Measurements from ENCODE around the gene IGSF9B. TPM values are rescaled to one million over a fixed set of nuclear protein-coding genes. Genes with fewer than 3 reads are reported as not detected.

The IGSF9B gene
- total RNA-seq, 1 donor from 2014 or later = 2.0 TPM

- CTCF ChIA-PET = no interaction called here
- intact Hi-C loops (cut with micrococcal nuclease) = loop anchor here (5.0 kb wide), 1 partner anchor 58 kb away; no protein-coding TSS in a partner anchor
- no peak overlapping the region for H3K27ac Mint-ChIP-seq
- peaks cover 17% of the 10 kb centered on the region for H3K4me1 Mint-ChIP-seq
- no peaks in the 10 kb centered on the region for H3K9me3 Mint-ChIP-seq
- no peaks in the 10 kb centered on the region for H3K36me3 Mint-ChIP-seq (ENCODE audit: low read depth)
- peak overlapping the region; percentile 68 for H3K4me3 Mint-ChIP-seq
- ATAC-seq (ENCODE audit: low read depth) (no peak), DNase-seq (no peak)
- no peak for TF ChIP-seq CTCF (IDR thresholded peaks at IDR 0.05)
- POLR2A ChIA-PET = no interaction called here
- peaks cover 48% of the 10 kb centered on the region for H3K27me3 Mint-ChIP-seq
These were observed 1.5 kb downstream of the IGSF9B start for GRCh38 chr11:133955081-133955891.

- H3K4me3 Mint-ChIP-seq = no peak overlapping the region
- H3K9me3 Mint-ChIP-seq = no peaks in the 10 kb centered on the region
- H3K36me3 Mint-ChIP-seq (ENCODE audit: low read depth) = no peaks in the 10 kb centered on the region
- H3K4me1 Mint-ChIP-seq = peaks cover 17% of the 10 kb centered on the region
- intact Hi-C loops (cut with micrococcal nuclease) = no loop called here
- H3K27me3 Mint-ChIP-seq = peaks cover 56% of the 10 kb centered on the region
- no peak for TF ChIP-seq CTCF (IDR thresholded peaks at IDR 0.05)
- ChIA-PET CTCF (no interaction called here), POLR2A (no interaction called here)
- no peak overlapping the region for H3K27ac Mint-ChIP-seq
- ATAC-seq (ENCODE audit: low read depth) (no peak), DNase-seq (no peak)
These were observed 2.8 kb downstream of the IGSF9B start for GRCh38 chr11:133953999-133954398.

- CTCF ChIA-PET = no interaction called here
- intact Hi-C loops (cut with micrococcal nuclease) = no loop called here
These were observed 3.2 kb downstream of the IGSF9B start for GRCh38 chr11:133953547-133953946.

GRCh38 chr11:133952199-133953190 lies 4.3 kb downstream of the IGSF9B start:
- POLR2A ChIA-PET = no interaction called here
- no peak for TF ChIP-seq CTCF (IDR thresholded peaks at IDR 0.05)
- Mint-ChIP-seq H3K4me1 (peaks cover 15% of the 10 kb centered on the region), H3K27ac (no peak overlapping the region), H3K4me3 (no peak overlapping the region), H3K9me3 (no peaks in the 10 kb centered on the region), H3K36me3 (ENCODE audit: low read depth) (no peaks in the 10 kb centered on the region), H3K27me3 (peaks cover 67% of the 10 kb centered on the region)
- no peak for DNase-seq
- no peak for ATAC-seq (ENCODE audit: low read depth)
- CTCF ChIA-PET = no interaction called here
- intact Hi-C loops (cut with micrococcal nuclease) = no loop called here

More at GRCh38 chr11:133953547-133953946, 3.2 kb downstream of the IGSF9B start:
- no peak for TF ChIP-seq CTCF (IDR thresholded peaks at IDR 0.05)
- H3K36me3 Mint-ChIP-seq (ENCODE audit: low read depth) = no peaks in the 10 kb centered on the region
- POLR2A ChIA-PET = no interaction called here
- peaks cover 60% of the 10 kb centered on the region for H3K27me3 Mint-ChIP-seq
- peaks cover 17% of the 10 kb centered on the region for H3K4me1 Mint-ChIP-seq
- no peak overlapping the region for H3K27ac Mint-ChIP-seq
- no peaks in the 10 kb centered on the region for H3K9me3 Mint-ChIP-seq
- no peak for ATAC-seq (ENCODE audit: low read depth)
- no peak for DNase-seq
- no peak overlapping the region for H3K4me3 Mint-ChIP-seq
